ENCODE data around the gene POLH. TPM values are rescaled to one million over a fixed set of nuclear protein-coding genes. Genes with fewer than 3 reads are reported as not detected.

POLH gene
- total and polyA plus RNA-seq, 2 experiments from 2014 or later: 25.3 to 27.6 TPM

- no peaks in the 10 kb centered on the region for H3K9me2 ChIP-seq (ENCODE audit: insufficient read depth)
- no peak overlapping the region for H2AFZ ChIP-seq
- in situ Hi-C loops (cut with MboI): no loop called here
- no peak overlapping the region for H3K27ac ChIP-seq
- H3F3A ChIP-seq (ENCODE audit: insufficient read depth): peaks cover 28% of the 10 kb centered on the region
- no peak overlapping the region for H3K4me3 ChIP-seq
- no peaks in the 10 kb centered on the region for H3K9me3 ChIP-seq (ENCODE audit: low read depth)
- H3K4me2 ChIP-seq (ENCODE audit: unreplicated experiment): no peak overlapping the region
- H3K79me2 ChIP-seq (ENCODE audit: insufficient read depth): peaks cover 43% of the 10 kb centered on the region
- H3K9ac ChIP-seq: no peak overlapping the region
- TF ChIP-seq EZH2 (IDR thresholded peaks at IDR 0.05; ENCODE audit: insufficient read depth, poor library complexity, severe bottlenecking): no peak
- no peak for TF ChIP-seq EZH2phosphoT487 (IDR thresholded peaks at IDR 0.05; ENCODE audit: insufficient read depth, low read depth)
- peaks cover under 1% of the 10 kb centered on the region; the same call in 1 of the 2 replicates for H3K4me1 ChIP-seq (ENCODE audit: insufficient read depth)
- WGBS, 2 experiments (ENCODE audit: low coverage in 1 of 2, low lambda C conversion rate in 2 of 2, missing lambda C conversion rate in 2 of 2): 94 to 95% methylated on average over 12 of the region's 12 CpGs
- DNase-seq: no peak
- H3K27me3 ChIP-seq (replicated peaks; ENCODE audit: insufficient read depth): no peaks in the 10 kb centered on the region
- H4K20me1 ChIP-seq (ENCODE audit: insufficient read depth): no peaks in the 10 kb centered on the region
- peaks cover 58% of the 10 kb centered on the region for H3K36me3 ChIP-seq (ENCODE audit: low read depth)
Measured at GRCh38 chr6:43621078-43621835, 45.3 kb downstream of the POLH start.

GRCh38 chr6:43621836-43622180 lies 45.8 kb downstream of the POLH start:
- WGBS, 2 experiments (ENCODE audit: low coverage in 1 of 2, low lambda C conversion rate in 2 of 2, missing lambda C conversion rate in 2 of 2): 84 to 87% methylated on average over 10 of the region's 10 CpGs
- DNase-seq: no peak
- Histone ChIP-seq H3K27ac (no peak overlapping the region), H3K79me2 (ENCODE audit: insufficient read depth) (peaks cover 48% of the 10 kb centered on the region), H3K9ac (no peak overlapping the region), H3K9me3 (ENCODE audit: low read depth) (no peaks in the 10 kb centered on the region), H3K27me3 (replicated peaks; ENCODE audit: insufficient read depth) (no peaks in the 10 kb centered on the region), H3K4me2 (ENCODE audit: unreplicated experiment) (no peak overlapping the region), H3K4me1 (ENCODE audit: insufficient read depth) (peaks cover 6% of the 10 kb centered on the region; the same call in 1 of the 2 replicates), H3K36me3 (ENCODE audit: low read depth) (peaks cover 60% of the 10 kb centered on the region), H4K20me1 (ENCODE audit: insufficient read depth) (no peaks in the 10 kb centered on the region), H2AFZ (no peak overlapping the region), H3K4me3 (no peak overlapping the region), H3K9me2 (ENCODE audit: insufficient read depth) (no peaks in the 10 kb centered on the region), H3F3A (ENCODE audit: insufficient read depth) (peaks cover 28% of the 10 kb centered on the region)
- in situ Hi-C loops (cut with MboI): no loop called here
- TF ChIP-seq EZH2phosphoT487 (IDR thresholded peaks at IDR 0.05; ENCODE audit: insufficient read depth, low read depth) (no peak), EZH2 (IDR thresholded peaks at IDR 0.05; ENCODE audit: insufficient read depth, poor library complexity, severe bottlenecking) (no peak)

GRCh38 chr6:43622541-43622940 lies 46.6 kb downstream of the POLH start:
- WGBS, 2 experiments (ENCODE audit: low coverage in 1 of 2, low lambda C conversion rate in 2 of 2, missing lambda C conversion rate in 2 of 2): 91 to 95% methylated on average over 10 of the region's 10 CpGs
- no peak for TF ChIP-seq EZH2phosphoT487 (IDR thresholded peaks at IDR 0.05; ENCODE audit: insufficient read depth, low read depth)
- TF ChIP-seq EZH2 (IDR thresholded peaks at IDR 0.05; ENCODE audit: insufficient read depth, poor library complexity, severe bottlenecking): no peak
- H3K4me2 ChIP-seq (ENCODE audit: unreplicated experiment): no peak overlapping the region
- H3K4me1 ChIP-seq (ENCODE audit: insufficient read depth): peaks cover 13% of the 10 kb centered on the region
- no peak for DNase-seq
- H3K9me2 ChIP-seq (ENCODE audit: insufficient read depth): no peaks in the 10 kb centered on the region
- no peak overlapping the region for H3K27ac ChIP-seq
- H4K20me1 ChIP-seq (ENCODE audit: insufficient read depth): no peaks in the 10 kb centered on the region
- peaks cover 56% of the 10 kb centered on the region for H3K79me2 ChIP-seq (ENCODE audit: insufficient read depth)
- no peaks in the 10 kb centered on the region for H3K27me3 ChIP-seq (replicated peaks; ENCODE audit: insufficient read depth)
- H2AFZ ChIP-seq: no peak overlapping the region
- H3K9ac ChIP-seq: no peak overlapping the region
- peaks cover 59% of the 10 kb centered on the region for H3K36me3 ChIP-seq (ENCODE audit: low read depth)
- peaks cover 28% of the 10 kb centered on the region for H3F3A ChIP-seq (ENCODE audit: insufficient read depth)
- H3K9me3 ChIP-seq (ENCODE audit: low read depth): no peaks in the 10 kb centered on the region
- H3K4me3 ChIP-seq: no peak overlapping the region
- in situ Hi-C loops (cut with MboI): no loop called here

- Histone ChIP-seq H3F3A (ENCODE audit: insufficient read depth) (peaks cover 16% of the 10 kb centered on the region), H3K9ac (no peak overlapping the region), H3K27me3 (replicated peaks; ENCODE audit: insufficient read depth) (no peaks in the 10 kb centered on the region), H3K27ac (no peak overlapping the region), H3K9me2 (ENCODE audit: insufficient read depth) (no peaks in the 10 kb centered on the region), H3K4me3 (no peak overlapping the region), H3K79me2 (ENCODE audit: insufficient read depth) (peaks cover 70% of the 10 kb centered on the region), H2AFZ (no peak overlapping the region), H3K9me3 (ENCODE audit: low read depth) (no peaks in the 10 kb centered on the region), H3K4me1 (ENCODE audit: insufficient read depth) (peaks cover 17% of the 10 kb centered on the region), H4K20me1 (ENCODE audit: insufficient read depth) (no peaks in the 10 kb centered on the region), H3K4me2 (ENCODE audit: unreplicated experiment) (no peak overlapping the region), H3K36me3 (ENCODE audit: low read depth) (peaks cover 59% of the 10 kb centered on the region)
- no peak for TF ChIP-seq EZH2 (IDR thresholded peaks at IDR 0.05; ENCODE audit: insufficient read depth, poor library complexity, severe bottlenecking)
- no peak for TF ChIP-seq EZH2phosphoT487 (IDR thresholded peaks at IDR 0.05; ENCODE audit: insufficient read depth, low read depth)
- in situ Hi-C loops (cut with MboI): no loop called here
- WGBS, 2 experiments (ENCODE audit: low coverage in 1 of 2, low lambda C conversion rate in 2 of 2, missing lambda C conversion rate in 2 of 2): 91% methylated on average over 11 to 12 of the region's 12 CpGs
- no peak for DNase-seq
Measured at GRCh38 chr6:43623880-43624785, 48.1 kb downstream of the POLH start.
